Endothelial cell of umbilical vein (primary cell): ENCODE measurements around the gene SYNM. TPM values are rescaled to one million over a fixed set of nuclear protein-coding genes. Genes with fewer than 3 reads are reported as not detected.
"Not testable (repeated sequence)": the region's sequence is repeated elsewhere in the genome, so short reads cannot be mapped to it uniquely, and the experiment has no call there.

Source experiments
- BruUV-seq: library from RNA; stranded (reverse); fragments of 400-500 nt; replicated peaks from 2 replicates; lab custom pipeline; 2021; lab: Mats Ljungman, UMichigan
- CTCF ChIA-PET: fragments of 300-600, 350-600 bp; sonication (Branson Sonifier 250); formaldehyde crosslinking; loops from one replicate; lab custom pipeline; 2021; ENCODE audit warnings: antibody characterized with exemption, inconsistent platforms; lab: Charles Lee
- POLR2A ChIA-PET: fragments of 300-600, 350-600 bp; sonication (Branson Sonifier 250); formaldehyde crosslinking; loops from one replicate; lab custom pipeline; 2021; ENCODE audit warnings: antibody characterized with exemption, inconsistent platforms; lab: Charles Lee
- DNase-seq: peaks from one replicate; pipeline ENCODE4 v3.0.0-alpha.2; 2011; ENCODE audit warnings: low read depth, low spot score
- FAIRE-seq: peaks from 2 replicates; lab custom pipeline; 2011; peaks lifted over from hg19 to GRCh38; lab: Jason Lieb, UNC
- H2AFZ ChIP-seq: 2 replicates; pipeline ENCODE4 v1.6.0; 2012; ENCODE audit warnings: low read depth, low read length, control low read depth, inconsistent platforms
- H3K27ac ChIP-seq: 2 replicates; pipeline ENCODE4 v1.5.1; 2011; ENCODE audit warnings: low read depth, mild to moderate bottlenecking, control low read depth, low read length, moderate library complexity; ENCODE audit not compliant: insufficient read depth
- H3K27me3 ChIP-seq, 2 experiments: 2 replicates each; pipeline versions ENCODE4 v1.6.0 to v1.6.1; 2011; ENCODE audit warnings: low read length in 2 of 2, mixed read lengths in 1 of 2; ENCODE audit not compliant: control insufficient read depth in 2 of 2, insufficient read depth in 2 of 2
- H3K36me3 ChIP-seq, 2 experiments: 2 replicates in 1 of 2; 3 replicates in 1 of 2; pipeline ENCODE4 v1.5.1; 2011; ENCODE audit warnings: low read length in 2 of 2, mild to moderate bottlenecking in 1 of 2, moderate library complexity in 1 of 2; ENCODE audit not compliant: control insufficient read depth in 2 of 2, insufficient read depth in 2 of 2; ENCODE audit errors: extremely low read depth in 1 of 2
- H3K4me1 ChIP-seq: 3 replicates; pipeline ENCODE4 v1.5.1; 2011; ENCODE audit warnings: mild to moderate bottlenecking, low read length; ENCODE audit not compliant: control insufficient read depth, insufficient read depth; ENCODE audit errors: extremely low read depth
- H3K4me2 ChIP-seq: 2 replicates; pipeline ENCODE4 v1.6.1; 2011; ENCODE audit warnings: low read length, control low read depth, mixed read lengths; ENCODE audit not compliant: insufficient read depth
- H3K4me3 ChIP-seq, 3 experiments: fragments of 200-600 bp in 1 of 3; sonication (generic), shearing (Covaris generic) in 1 of 3; replicated peaks in 1 of 3; 2 replicates each; pipeline ENCODE4 v1.5.1; 2011 to 2016; ENCODE audit warnings: control low read depth in 3 of 3, low read length in 3 of 3, mild to moderate bottlenecking in 2 of 3, inconsistent platforms in 1 of 3, low read depth in 1 of 3, moderate library complexity in 1 of 3; ENCODE audit not compliant: insufficient read depth in 1 of 3
- H3K79me2 ChIP-seq: 2 replicates; pipeline ENCODE4 v1.6.0; 2012; ENCODE audit warnings: low read length, inconsistent platforms; ENCODE audit not compliant: control insufficient read depth, insufficient read depth
- H3K9ac ChIP-seq: replicated peaks from 2 replicates; pipeline ENCODE3; 2011; ENCODE audit warnings: low read length, control low read depth; ENCODE audit not compliant: insufficient read depth; ENCODE audit errors: extremely low read depth
- H3K9me1 ChIP-seq: replicated peaks from 3 replicates; pipeline ENCODE4 v1.6.0; 2011; ENCODE audit warnings: mild to moderate bottlenecking, low read length; ENCODE audit not compliant: control insufficient read depth, insufficient read depth; ENCODE audit errors: extremely low read depth
- H3K9me3 ChIP-seq: replicated peaks from 2 replicates; pipeline ENCODE4 v1.5.1; 2012; ENCODE audit warnings: low read length, inconsistent platforms; ENCODE audit not compliant: control insufficient read depth, insufficient read depth
- H4K20me1 ChIP-seq: replicated peaks from 2 replicates; pipeline ENCODE3; 2011; ENCODE audit warnings: mild to moderate bottlenecking, low read length; ENCODE audit not compliant: control insufficient read depth, insufficient read depth; ENCODE audit errors: extremely low read depth
- CTCF ChIP-seq, 2 donors: IDR thresholded peaks; 1 replicate in 1 of 2; 2 replicates in 1 of 2; pipeline ENCODE4 v1.5.1; 2011; ENCODE audit warnings: low read length in 2 of 2, mild to moderate bottlenecking in 2 of 2, moderate library complexity in 2 of 2, control low read depth in 1 of 2, inconsistent platforms in 1 of 2, low read depth in 1 of 2; ENCODE audit not compliant: insufficient read depth in 1 of 2; ENCODE audit errors: extremely low read depth in 1 of 2
- EZH2 ChIP-seq: IDR thresholded peaks from 2 replicates; pipeline ENCODE4 v1.6.1; 2012; ENCODE audit warnings: borderline replicate concordance, low read depth, mild to moderate bottlenecking, moderate library complexity, low read length, inconsistent platforms; ENCODE audit not compliant: severe bottlenecking
- FOS ChIP-seq: IDR thresholded peaks from 2 replicates; pipeline ENCODE4 v1.6.1; 2011; ENCODE audit warnings: mild to moderate bottlenecking, low read length, moderate library complexity, borderline replicate concordance; ENCODE audit not compliant: insufficient read depth
- GATA2 ChIP-seq: IDR thresholded peaks from 2 replicates; pipeline ENCODE4 v1.7.0; 2011; ENCODE audit warnings: low read depth, mild to moderate bottlenecking, moderate library complexity, mixed read lengths, low read length; ENCODE audit not compliant: insufficient read length, insufficient read depth
- JUN ChIP-seq: IDR thresholded peaks from 2 replicates; pipeline ENCODE4 v1.6.1; 2011; ENCODE audit warnings: borderline replicate concordance, low read depth; ENCODE audit not compliant: insufficient read length, insufficient read depth
- MAX ChIP-seq: IDR thresholded peaks from 2 replicates; pipeline ENCODE4 v1.6.1; 2011; ENCODE audit not compliant: insufficient read depth, insufficient read length
- MYC ChIP-seq: IDR thresholded peaks from one replicate; pipeline ENCODE4 v1.6.1; 2011; ENCODE audit warnings: mild to moderate bottlenecking, low read depth, low read length
- POLR2A ChIP-seq: IDR thresholded peaks from 2 replicates; pipeline ENCODE4 v1.6.1; 2012; ENCODE audit warnings: low read depth, mild to moderate bottlenecking, control low read depth, low read length
- POLR2AphosphoS5 ChIP-seq: IDR thresholded peaks from 2 replicates; pipeline ENCODE4 v1.6.1; 2012; ENCODE audit warnings: low read depth, mild to moderate bottlenecking, control low read depth, low read length, moderate library complexity; ENCODE audit not compliant: insufficient read depth
- dilution Hi-C: fragments of 300-500 bp; cut with MboI; formaldehyde crosslinking; loops from one replicate; pipeline ENCODE4 v1.15.0; 2019; ENCODE audit warnings: low sequenced_read_pairs; ENCODE audit not compliant: extremely low pct_ligation_motif_present
- intact Hi-C: fragments of 100-400 bp; cut with micrococcal nuclease; formaldehyde crosslinking; loops from one replicate; pipeline ENCODE4 v1.10.0; 2022
- polyA plus RNA-seq, 4 experiments: library from polyadenylated mRNA; depleted of rRNA in 3 of 4; stranded (reverse) in 3 of 4; unstranded in 1 of 4; fragments of >200 nt; gene quantifications; 2 replicates each; pipeline versions ENCODE4 v1.2.1 to v1.2.3, GENCODE V29; 2011 to 2012; ENCODE audit warnings: missing spikeins in 1 of 4
- total RNA-seq: library from RNA; stranded (reverse); gene quantifications from 2 replicates; pipeline ENCODE4 v1.2.3, GENCODE V29; 2021

SYNM gene
- total and polyA plus RNA-seq, 2 donors (not counting 3 experiments of a cell fraction or from before 2014, with no cell fraction given): 3.7 to 10.2 TPM

GRCh38 chr15:99074446-99074845 lies 30.4 kb upstream of the SYNM start:
- H3K27ac ChIP-seq: no peak overlapping the region
- ChIA-PET CTCF (interaction anchor here (1.8 to 7.9 kb wide), 3 partner anchors 17 to 554 kb away, joined by 4 to 170 read pairs (median 79); no protein-coding TSS in a partner anchor), POLR2A (no interaction called here)
- H3K79me2 ChIP-seq: no peaks in the 10 kb centered on the region
- peaks cover 0 to 4% of the 10 kb centered on the region in 2 experiments for H3K27me3 ChIP-seq
- H4K20me1 ChIP-seq: no peaks in the 10 kb centered on the region
- dilution Hi-C loops: no loop called here
- H2AFZ ChIP-seq: no peak overlapping the region
- FAIRE-seq (no peak), DNase-seq (no peak)
- no peak overlapping the region for H3K4me3 ChIP-seq
- H3K9me1 ChIP-seq: no peaks in the 10 kb centered on the region
- no peaks in the 10 kb centered on the region for H3K9me3 ChIP-seq
- no peak overlapping the region for H3K4me2 ChIP-seq
- TF ChIP-seq POLR2AphosphoS5 (no peak), FOS (no peak), CTCF (IDR thresholded peaks at IDR 0.05; ENCODE audit: extremely low read depth in 1 of 2, insufficient read depth in 1 of 2, low read depth in 1 of 2, low read length in 2 of 2) (no peak), MYC (no peak), EZH2 (no peak), MAX (no peak), JUN (no peak), POLR2A (no peak), GATA2 (no peak)
- H3K4me1 ChIP-seq: peaks cover 2% of the 10 kb centered on the region
- no peak overlapping the region for H3K9ac ChIP-seq
- H3K36me3 ChIP-seq: no peaks in the 10 kb centered on the region
- intact Hi-C loops: no loop called here
- no TSS peak for BruUV-seq

- intact Hi-C loops, H3K9me3 ChIP-seq, H3K4me2 ChIP-seq, H2AFZ ChIP-seq, POLR2A ChIA-PET, H3K9me1 ChIP-seq, H3K9ac ChIP-seq, FAIRE-seq, H3K4me3 ChIP-seq, dilution Hi-C loops, DNase-seq, H3K27ac ChIP-seq, H3K27me3 ChIP-seq, BruUV-seq, H3K79me2 ChIP-seq, H3K36me3 ChIP-seq, H3K4me1 ChIP-seq, H4K20me1 ChIP-seq: not testable (repeated sequence)
- CTCF ChIA-PET: interaction anchor here (1.5 to 7.9 kb wide), 5 partner anchors 17 to 555 kb away, joined by 5 to 170 read pairs (median 28); no protein-coding TSS in a partner anchor
Measured at GRCh38 chr15:99075059-99075652, 29.7 kb upstream of the SYNM start.
